ACC112 (cell line): Measurements from ENCODE around the gene SPNS3.
A peak's percentile ranks its signal among the peaks of the same experiment; 100 is the strongest.

Experiments used
- H2AFZ ChIP-seq: fragments of 200-600 bp; sonication (generic); one replicate; pipeline ENCODE4 v1.6.0; 2017; ENCODE audit warnings: antibody characterized with exemption, low read length; ENCODE audit not compliant: unreplicated experiment
- H3K27ac ChIP-seq: fragments of 200-600 bp; sonication (generic); 2 replicates; pipeline ENCODE4 v1.5.1; 2014; ENCODE audit warnings: low read depth, mild to moderate bottlenecking, antibody characterized with exemption, low read length, moderate library complexity
- H3K27me3 ChIP-seq: fragments of 200-600 bp; sonication (generic); 2 replicates; pipeline ENCODE4 v1.6.1; 2014; ENCODE audit warnings: mild to moderate bottlenecking, antibody characterized with exemption, low read length, moderate library complexity, mixed read lengths; ENCODE audit not compliant: insufficient read depth
- H3K36me3 ChIP-seq: fragments of 200-600 bp; sonication (generic); 2 replicates; pipeline ENCODE4 v1.6.1; 2016; ENCODE audit warnings: mild to moderate bottlenecking, antibody characterized with exemption, low read length, moderate library complexity, mixed read lengths; ENCODE audit not compliant: insufficient read depth
- H3K4me1 ChIP-seq: fragments of 200-600 bp; sonication (generic); one replicate; pipeline ENCODE4 v1.6.1; 2016; ENCODE audit warnings: low read length, mixed read lengths; ENCODE audit not compliant: insufficient read depth, unreplicated experiment, control insufficient read depth
- H3K4me3 ChIP-seq: fragments of 200-600 bp; sonication (generic); 2 replicates; pipeline ENCODE4 v1.5.1; 2014; ENCODE audit warnings: mild to moderate bottlenecking, low read depth, low read length
- H3K79me2 ChIP-seq: fragments of 200-600 bp; sonication (generic); one replicate; pipeline ENCODE4 v1.6.0; 2016; ENCODE audit warnings: low read length; ENCODE audit not compliant: control insufficient read depth, unreplicated experiment, insufficient read depth

SPNS3 gene

DNA sequence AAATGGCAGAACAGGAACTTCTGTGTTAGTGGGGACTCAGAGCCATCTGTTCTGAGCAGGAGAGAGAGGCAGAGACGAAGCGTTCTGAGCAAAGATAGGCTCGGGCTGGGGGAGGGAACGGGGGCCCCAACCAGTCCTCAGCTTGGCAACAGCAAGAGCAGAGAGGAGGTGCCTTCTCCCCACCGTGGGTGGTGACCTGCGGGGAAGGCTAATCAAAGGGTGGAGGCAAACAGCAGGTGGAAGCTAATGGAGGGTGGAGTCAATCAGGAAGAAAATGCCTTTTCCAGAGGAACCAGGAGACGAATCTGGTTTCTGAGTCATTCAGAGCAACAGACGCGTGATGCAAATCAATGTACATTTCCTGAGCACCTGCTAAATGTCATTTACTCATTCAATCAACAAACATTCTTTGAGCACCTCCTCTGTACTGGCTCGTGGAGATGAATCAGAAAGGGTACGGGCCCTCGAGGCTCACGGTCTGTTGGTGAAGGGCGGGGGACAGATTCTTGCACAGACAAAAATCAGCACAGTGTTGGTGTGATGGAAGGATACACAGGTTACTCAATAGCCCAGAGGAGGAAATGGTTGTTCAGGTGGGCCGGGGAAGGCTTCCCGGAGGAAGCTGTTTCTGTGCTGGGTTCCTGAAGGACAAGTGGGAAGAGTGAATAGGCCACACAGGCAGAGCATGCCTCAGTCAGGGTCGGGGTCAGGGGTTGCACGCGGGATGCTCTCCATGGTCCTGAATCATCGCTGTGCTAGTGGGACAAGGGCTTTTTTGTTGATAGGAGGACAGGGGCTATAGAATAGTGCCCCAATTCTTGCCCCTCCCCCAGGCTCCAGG lies 59.2 kb downstream of the SPNS3 start:
- H3K27me3 ChIP-seq, result peaks cover 13% of the 10 kb centered on the region
- H3K79me2 ChIP-seq, result no peaks in the 10 kb centered on the region
- H2AFZ ChIP-seq, result no peak overlapping the region
- no peaks in the 10 kb centered on the region for H3K4me1 ChIP-seq
- H3K4me3 ChIP-seq, result no peak overlapping the region
- H3K36me3 ChIP-seq, result no peaks in the 10 kb centered on the region
- no peak overlapping the region for H3K27ac ChIP-seq

DNA sequence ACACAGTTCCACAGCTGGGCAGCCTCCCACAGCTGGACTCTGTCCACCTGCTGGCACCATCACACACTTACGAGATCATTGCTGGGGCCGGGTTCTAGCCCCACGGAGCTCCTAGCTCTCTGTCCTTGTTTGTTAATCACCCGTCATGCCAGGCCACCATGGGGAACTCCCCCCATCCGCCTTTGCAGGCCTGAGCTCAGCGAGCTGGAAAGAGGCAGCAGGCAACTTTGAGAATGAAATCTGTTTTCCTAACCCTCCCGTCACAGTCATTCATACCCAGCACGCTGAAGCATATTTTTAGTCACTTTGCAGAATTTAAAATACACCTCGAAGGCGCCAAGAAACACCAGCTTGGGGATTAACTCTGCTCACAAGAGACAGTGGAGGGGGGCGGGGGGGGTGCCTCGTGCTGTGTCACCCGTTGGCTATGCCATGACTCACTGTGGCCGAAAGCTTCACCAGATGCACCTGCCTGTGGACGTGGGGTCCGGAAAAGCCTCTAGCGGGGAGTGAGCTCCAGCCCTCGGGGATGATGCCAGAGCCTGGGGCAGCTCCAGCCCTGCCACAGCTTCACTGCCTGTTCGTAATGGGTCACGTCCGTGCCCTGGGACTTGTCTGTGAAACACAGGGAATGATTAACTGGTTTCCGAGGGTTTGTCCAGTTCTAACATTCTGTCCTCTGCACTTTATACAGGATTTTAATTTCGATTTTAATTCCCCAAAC lies 63.5 kb downstream of the SPNS3 start:
- H3K4me3 ChIP-seq, result no peak overlapping the region

DNA sequence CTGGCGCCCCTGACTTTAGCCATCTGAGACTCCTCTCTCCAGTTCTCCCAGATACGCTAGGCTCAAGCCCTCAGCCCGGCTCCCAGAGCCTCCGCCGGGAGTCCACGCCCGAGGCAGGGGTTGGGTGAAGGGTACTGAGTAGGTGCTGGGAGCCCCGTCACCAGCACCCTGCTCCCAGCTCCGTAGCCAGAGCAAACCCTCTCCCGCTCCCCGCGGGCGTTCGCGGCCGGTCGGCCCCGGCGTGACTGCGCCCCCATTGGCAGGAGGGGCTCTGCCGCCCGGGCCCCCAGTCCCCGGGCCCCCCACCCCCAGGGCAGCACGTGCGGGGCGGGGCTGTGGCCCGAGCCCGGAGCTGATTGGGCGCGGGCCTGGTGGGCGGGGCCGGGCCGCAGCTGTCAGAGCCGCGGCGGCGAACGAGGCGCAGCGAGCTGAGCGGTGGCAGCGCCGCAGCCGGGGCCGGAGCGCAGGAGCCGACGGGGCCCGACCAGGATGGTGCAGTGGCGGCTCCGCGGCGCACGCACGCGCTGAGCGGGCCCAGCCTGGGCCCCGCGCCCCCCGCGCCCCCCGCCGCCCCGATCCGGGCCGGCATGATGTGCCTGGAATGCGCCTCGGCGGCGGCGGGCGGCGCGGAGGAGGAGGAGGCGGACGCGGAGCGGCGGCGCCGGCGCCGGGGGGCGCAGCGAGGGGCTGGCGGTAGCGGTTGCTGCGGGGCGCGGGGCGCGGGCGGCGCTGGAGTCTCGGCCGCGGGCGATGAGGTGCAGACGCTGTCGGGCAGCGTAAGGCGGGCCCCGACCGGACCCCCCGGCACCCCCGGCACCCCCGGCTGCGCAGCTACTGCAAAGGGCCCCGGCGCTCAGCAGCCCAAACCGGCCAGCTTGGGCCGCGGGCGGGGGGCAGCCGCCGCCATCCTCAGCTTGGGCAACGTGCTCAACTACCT lies 65.0 kb downstream of the SPNS3 start, which contains the start of gene SPNS2:
TSS of gene SPNS2 (plus strand) at position 421 of the 937 bp plus-strand sequence. CDS start at position 588, 167 bp downstream.
- no peaks in the 10 kb centered on the region for H3K79me2 ChIP-seq
- H3K4me1 ChIP-seq, result no peaks in the 10 kb centered on the region
- no peak within 1 kb of the TSS for H3K27ac ChIP-seq
- H3K4me3 ChIP-seq, result peak within 1 kb of the TSS; percentile 40
- H3K27me3 ChIP-seq, result peaks cover 60% of the 10 kb centered on the region
- no peak within 1 kb of the TSS for H2AFZ ChIP-seq
- H3K36me3 ChIP-seq, result no peaks in the 10 kb centered on the region

More for the DNA sequence above, 63.5 kb downstream of the SPNS3 start:
- Histone ChIP-seq H2AFZ (no peak overlapping the region), H3K27ac (no peak overlapping the region), H3K4me1 (no peaks in the 10 kb centered on the region), H3K36me3 (no peaks in the 10 kb centered on the region), H3K79me2 (no peaks in the 10 kb centered on the region), H3K27me3 (peaks cover 47% of the 10 kb centered on the region)

DNA sequence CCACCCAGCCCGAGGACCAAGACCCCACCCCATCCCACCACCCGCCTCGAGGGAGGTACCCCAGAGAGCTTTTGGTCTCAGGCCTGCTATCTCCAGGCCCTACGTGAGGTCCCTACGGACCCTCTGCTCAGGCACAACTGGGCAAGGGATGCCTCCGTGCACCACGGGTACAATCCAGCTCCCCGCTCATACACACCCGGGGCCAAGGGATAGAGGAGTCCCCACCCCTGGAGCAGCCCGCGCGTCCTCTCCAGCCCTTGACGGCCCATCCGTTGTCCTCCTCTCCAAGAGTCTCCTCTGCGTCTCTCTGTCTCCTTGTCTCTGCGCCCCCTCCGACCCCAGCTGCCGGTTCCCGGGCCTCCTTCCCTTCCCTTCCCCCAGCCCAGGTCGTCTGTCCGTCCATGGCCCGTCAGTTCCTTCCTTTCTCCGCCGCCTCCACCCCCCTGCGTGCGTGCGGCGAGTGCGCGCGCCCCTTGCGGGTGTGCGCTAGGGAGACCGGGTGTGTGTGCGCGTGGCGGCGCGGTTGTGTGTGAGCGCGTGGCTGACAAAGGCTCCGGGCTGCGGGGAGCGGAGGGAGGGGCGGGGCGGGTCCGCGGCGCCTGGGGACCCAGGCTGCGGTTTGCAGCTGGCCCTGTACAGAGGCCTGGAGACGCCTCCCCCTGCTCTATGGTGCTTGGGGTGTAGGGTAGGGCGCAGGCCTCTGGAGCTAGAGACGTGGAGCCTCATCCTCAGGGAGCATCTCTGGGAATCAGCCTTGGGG lies 65.9 kb downstream of the SPNS3 start:
- H3K27ac ChIP-seq, result no peak overlapping the region
- peaks cover 64% of the 10 kb centered on the region for H3K27me3 ChIP-seq
- H2AFZ ChIP-seq, result no peak overlapping the region
- no peaks in the 10 kb centered on the region for H3K79me2 ChIP-seq
- H3K36me3 ChIP-seq, result no peaks in the 10 kb centered on the region
- no peak overlapping the region; the same call in 1 of the 2 replicates for H3K4me3 ChIP-seq
- H3K4me1 ChIP-seq, result no peaks in the 10 kb centered on the region

DNA sequence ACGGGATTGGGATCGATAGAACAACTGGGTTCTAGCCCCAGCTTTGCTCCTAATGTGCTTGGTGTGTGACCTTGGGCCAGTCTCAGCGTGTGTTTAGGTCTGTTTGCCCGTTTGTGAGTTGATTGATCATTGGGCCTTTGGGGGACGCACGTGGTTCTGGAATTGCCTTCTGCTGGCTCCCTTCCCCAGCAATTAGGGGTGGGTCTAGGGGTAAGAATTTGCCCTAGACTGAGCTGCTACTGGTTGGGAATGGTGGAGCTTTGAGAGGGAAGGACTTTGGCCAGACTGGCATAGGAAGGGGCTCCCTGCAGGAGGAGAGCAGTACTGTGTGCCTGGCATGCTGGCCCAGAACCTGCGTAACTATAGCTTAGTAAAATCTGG lies 66.4 kb downstream of the SPNS3 start:
- peaks cover 68% of the 10 kb centered on the region for H3K27me3 ChIP-seq
- no peak overlapping the region for H3K27ac ChIP-seq
- H3K79me2 ChIP-seq, result no peaks in the 10 kb centered on the region
- H3K4me1 ChIP-seq, result no peaks in the 10 kb centered on the region
- no peak overlapping the region for H3K4me3 ChIP-seq
- no peaks in the 10 kb centered on the region for H3K36me3 ChIP-seq
- H2AFZ ChIP-seq, result no peak overlapping the region

DNA sequence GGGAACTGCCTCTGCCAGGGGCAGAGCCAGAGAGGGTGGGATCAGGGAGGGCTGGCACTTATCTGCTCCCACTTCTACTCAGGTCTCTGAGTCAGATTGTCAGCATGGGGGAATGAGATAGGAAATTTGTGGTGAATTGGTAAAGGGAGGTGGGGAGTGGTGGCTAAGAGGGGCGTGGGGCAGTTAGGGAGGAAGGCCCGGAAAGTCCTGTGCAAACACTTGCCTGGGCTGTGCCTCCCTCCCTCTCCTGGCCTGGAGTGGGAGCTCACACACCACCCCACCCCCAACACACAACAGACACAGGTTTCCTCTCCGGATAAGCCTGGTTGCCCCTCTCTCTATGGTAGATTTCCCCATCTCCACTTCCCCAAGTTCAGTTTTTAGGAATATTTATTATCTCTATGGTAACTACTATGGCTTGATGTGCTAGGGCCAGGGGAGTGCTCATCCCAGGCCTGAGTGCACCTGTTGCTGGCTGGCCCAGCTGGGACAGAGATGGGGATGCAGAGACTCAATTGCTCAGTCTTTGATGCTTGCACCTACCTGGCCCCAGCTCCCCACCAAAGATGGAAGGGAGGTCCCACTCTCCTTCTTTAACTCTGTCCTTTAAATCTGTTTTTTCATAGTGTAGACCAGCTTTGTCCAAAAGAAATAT lies 67.7 kb downstream of the SPNS3 start:
- H2AFZ ChIP-seq, result no peak overlapping the region
- H3K79me2 ChIP-seq, result no peaks in the 10 kb centered on the region
- H3K4me1 ChIP-seq, result no peaks in the 10 kb centered on the region
- H3K27me3 ChIP-seq, result peaks cover 68% of the 10 kb centered on the region
- H3K4me3 ChIP-seq, result no peak overlapping the region
- no peak overlapping the region for H3K27ac ChIP-seq
- no peaks in the 10 kb centered on the region for H3K36me3 ChIP-seq

GRCh38 chr17:4502466-4503154 lies 68.9 kb downstream of the SPNS3 start:
- no peaks in the 10 kb centered on the region for H3K79me2 ChIP-seq
- no peak overlapping the region for H3K4me3 ChIP-seq
- no peak overlapping the region for H3K27ac ChIP-seq
- H3K4me1 ChIP-seq, result no peaks in the 10 kb centered on the region
- H3K36me3 ChIP-seq, result no peaks in the 10 kb centered on the region
- H3K27me3 ChIP-seq, result peaks cover 59% of the 10 kb centered on the region
- H2AFZ ChIP-seq, result no peak overlapping the region

DNA sequence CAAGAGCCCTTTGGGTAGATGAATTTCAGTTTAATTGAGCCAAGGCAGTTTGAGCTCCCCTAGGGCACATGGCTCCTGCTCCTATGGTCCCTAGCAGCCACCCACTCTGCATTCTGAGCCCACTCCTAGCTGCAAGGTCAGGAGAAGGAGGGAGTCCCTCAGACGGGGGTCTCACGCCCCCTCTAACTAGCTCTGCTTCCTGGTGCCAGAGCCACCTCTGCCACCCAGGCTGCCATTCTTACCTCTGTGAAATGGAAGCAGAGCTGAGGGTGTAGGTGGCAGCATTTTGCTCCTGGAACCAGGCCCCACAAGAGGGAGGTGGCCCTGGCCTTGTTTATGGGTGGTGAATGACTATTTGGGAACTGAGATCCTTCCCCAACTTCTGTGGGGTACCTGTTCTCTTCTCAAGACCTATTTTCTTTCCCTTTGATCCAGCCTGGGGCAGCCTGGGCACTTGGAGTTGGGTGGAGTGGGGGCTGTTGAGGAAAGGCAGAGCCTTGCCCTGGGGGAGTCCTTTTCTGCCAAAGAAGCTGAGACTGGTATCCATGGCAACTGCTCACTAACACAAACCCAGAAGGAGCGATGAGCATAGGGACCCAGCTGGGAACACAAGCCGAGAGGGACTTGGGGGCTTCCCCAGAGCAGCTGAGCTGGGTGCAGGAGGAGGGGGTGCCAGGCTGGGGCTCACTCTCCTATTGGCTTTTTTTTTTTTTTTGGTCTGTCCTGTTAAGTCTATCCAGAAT lies 69.7 kb downstream of the SPNS3 start:
- Histone ChIP-seq H3K27me3 (peaks cover 50% of the 10 kb centered on the region), H3K79me2 (no peaks in the 10 kb centered on the region), H3K4me3 (no peak overlapping the region), H3K36me3 (no peaks in the 10 kb centered on the region), H2AFZ (no peak overlapping the region), H3K4me1 (no peaks in the 10 kb centered on the region), H3K27ac (no peak overlapping the region)

DNA sequence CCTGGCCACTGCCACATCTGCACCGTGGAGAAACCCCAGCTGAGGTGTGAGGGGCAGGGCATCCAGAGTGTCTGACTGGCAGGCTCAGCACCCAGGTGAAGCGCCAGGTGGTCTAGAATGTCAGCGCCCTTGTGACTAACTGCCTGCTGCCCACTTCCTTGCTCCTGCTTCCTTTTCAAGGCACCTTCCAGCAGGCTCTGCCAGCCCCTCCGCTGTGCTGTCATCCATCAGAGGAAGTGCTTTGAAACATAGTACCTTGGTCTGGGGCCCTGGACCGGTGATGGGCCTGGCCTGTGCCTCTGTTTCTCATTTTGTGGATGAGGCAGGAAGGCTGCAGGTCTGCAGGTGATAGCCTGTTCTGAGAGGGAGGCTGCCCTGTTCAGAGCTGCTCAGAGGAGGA lies 70.4 kb downstream of the SPNS3 start:
- Histone ChIP-seq H3K36me3 (no peaks in the 10 kb centered on the region), H3K4me1 (no peaks in the 10 kb centered on the region), H3K79me2 (no peaks in the 10 kb centered on the region), H3K27me3 (peaks cover 47% of the 10 kb centered on the region), H3K27ac (no peak overlapping the region), H2AFZ (no peak overlapping the region), H3K4me3 (no peak overlapping the region)
